ENCODE data around the gene GNL3.
"Not testable (repeated sequence)": the region's sequence is repeated elsewhere in the genome, so short reads cannot be mapped to it uniquely, and the experiment has no call there.

GNL3 gene

GRCh38 chr3:52721002-52721729 lies 35.3 kb downstream of the GNL3 start:
- DNase-seq = peak; percentile 3

GRCh38 chr3:52721730-52722008 lies 35.8 kb downstream of the GNL3 start:
- no peak for DNase-seq

- no peak for DNase-seq
These were observed 36.7 kb downstream of the GNL3 start for GRCh38 chr3:52722491-52722890.

GRCh38 chr3:52723935-52724334 lies 38.1 kb downstream of the GNL3 start:
- no peak for DNase-seq

- DNase-seq = no peak
These were observed 38.7 kb downstream of the GNL3 start for GRCh38 chr3:52724511-52724910.

GRCh38 chr3:52728753-52729152 lies 42.9 kb downstream of the GNL3 start:
- DNase-seq = not testable (repeated sequence)

- DNase-seq = no peak
These were observed 44.8 kb downstream of the GNL3 start for GRCh38 chr3:52730681-52731080.

GRCh38 chr3:52731590-52731989 lies 45.8 kb downstream of the GNL3 start:
- no peak for DNase-seq

GRCh38 chr3:52733256-52733891 lies 47.5 kb downstream of the GNL3 start:
- DNase-seq = no peak

GRCh38 chr3:52739730-52740129 lies 53.9 kb downstream of the GNL3 start:
- no peak for DNase-seq

GRCh38 chr3:52742418-52743041 lies 56.7 kb downstream of the GNL3 start:
- peak; percentile 31 for DNase-seq

- no peak for DNase-seq
These were observed 57.3 kb downstream of the GNL3 start for GRCh38 chr3:52743152-52743551.

- no peak for DNase-seq
These were observed 57.9 kb downstream of the GNL3 start for GRCh38 chr3:52743721-52744120.

Data from fibroblast of skin of scalp (primary cell).